PC-9 (cell line): Measurements from ENCODE around the gene ADCY4.

Source experiments
- EZH2 ChIP-seq: fragments of 200-600 bp; sonication (generic); IDR thresholded peaks from 2 replicates; pipeline ENCODE4 v1.8.0; 2017; ENCODE audit warnings: antibody characterized with exemption, low read depth
- TF ChIP-seq, protein P1 (sequence below): fragments of 200-600 bp; sonication (generic); conservative IDR thresholded peaks from 2 replicates; pipeline ENCODE4 v1.6.1; 2017; ENCODE audit warnings: mixed run types, antibody characterized with exemption, mild to moderate bottlenecking, moderate library complexity

DNA sequence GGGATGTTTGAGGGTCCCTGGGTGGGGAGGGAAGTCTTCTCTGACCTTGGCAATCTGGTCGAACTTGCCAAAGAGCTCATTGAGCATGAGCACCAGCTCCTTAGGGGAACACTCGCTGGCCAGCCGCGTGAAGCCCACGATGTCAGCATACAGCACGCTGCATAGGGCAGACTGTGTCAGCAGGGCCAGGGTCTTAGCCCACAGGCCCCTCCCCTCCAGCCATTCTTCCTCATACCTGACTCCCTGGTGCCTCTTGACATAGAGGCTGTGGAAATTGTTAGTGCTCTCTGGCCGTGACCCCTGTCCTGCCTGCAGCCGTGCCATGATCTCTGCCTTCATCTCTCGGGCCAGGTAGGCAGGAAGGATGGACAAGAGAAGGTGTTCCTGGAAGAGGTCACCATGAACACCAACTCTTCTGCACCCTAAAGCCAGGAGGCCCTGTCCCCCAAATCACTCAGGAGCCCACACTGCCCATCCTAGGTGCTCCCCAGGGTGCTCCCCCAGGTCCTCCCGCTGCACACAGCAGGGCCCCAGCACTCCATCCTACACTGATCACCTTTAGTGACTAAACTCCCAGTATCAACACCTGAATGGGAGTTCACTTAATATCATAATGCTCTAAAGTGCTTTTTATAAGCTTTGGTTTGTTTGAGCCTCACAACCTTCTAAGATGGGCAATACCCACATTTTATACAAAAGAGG, 3.7 kb downstream of the ADCY4 start:
- TF ChIP-seq, protein P1, sequence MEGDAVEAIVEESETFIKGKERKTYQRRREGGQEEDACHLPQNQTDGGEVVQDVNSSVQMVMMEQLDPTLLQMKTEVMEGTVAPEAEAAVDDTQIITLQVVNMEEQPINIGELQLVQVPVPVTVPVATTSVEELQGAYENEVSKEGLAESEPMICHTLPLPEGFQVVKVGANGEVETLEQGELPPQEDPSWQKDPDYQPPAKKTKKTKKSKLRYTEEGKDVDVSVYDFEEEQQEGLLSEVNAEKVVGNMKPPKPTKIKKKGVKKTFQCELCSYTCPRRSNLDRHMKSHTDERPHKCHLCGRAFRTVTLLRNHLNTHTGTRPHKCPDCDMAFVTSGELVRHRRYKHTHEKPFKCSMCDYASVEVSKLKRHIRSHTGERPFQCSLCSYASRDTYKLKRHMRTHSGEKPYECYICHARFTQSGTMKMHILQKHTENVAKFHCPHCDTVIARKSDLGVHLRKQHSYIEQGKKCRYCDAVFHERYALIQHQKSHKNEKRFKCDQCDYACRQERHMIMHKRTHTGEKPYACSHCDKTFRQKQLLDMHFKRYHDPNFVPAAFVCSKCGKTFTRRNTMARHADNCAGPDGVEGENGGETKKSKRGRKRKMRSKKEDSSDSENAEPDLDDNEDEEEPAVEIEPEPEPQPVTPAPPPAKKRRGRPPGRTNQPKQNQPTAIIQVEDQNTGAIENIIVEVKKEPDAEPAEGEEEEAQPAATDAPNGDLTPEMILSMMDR = no peak
- TF ChIP-seq EZH2 = no peak
